GM23338 (cell line): Measurements from ENCODE around the gene NR1I2. TPM values are rescaled to one million over a fixed set of nuclear protein-coding genes. Genes with fewer than 3 reads are reported as not detected.
A peak's percentile ranks its signal among the peaks of the same experiment; 100 is the strongest.

Experiments used
- ATAC-seq: fragments of 200-7000 bp; cut with Tn5 transposase; 3 replicates; pipeline ENCODE4 v1.9.1; 2020
- DNase-seq: peaks from one replicate; pipeline ENCODE4 v3.0.0-alpha.2; 2015; ENCODE audit warnings: low spot score
- H2AFZ ChIP-seq: fragments of 200-600 bp; sonication (generic); 2 replicates; pipeline ENCODE4 v1.8.0; 2016; ENCODE audit warnings: antibody characterized with exemption, mild to moderate bottlenecking, moderate library complexity
- H3F3A ChIP-seq: fragments of 200-600 bp; sonication (generic); replicated peaks from 2 replicates; pipeline ENCODE4 v1.8.0; 2017; ENCODE audit warnings: antibody characterized with exemption, mixed run types, low read depth
- H3K27ac ChIP-seq: fragments of 200-600 bp; sonication (generic); 2 replicates; pipeline ENCODE4 v1.6.1; 2016; ENCODE audit warnings: low read depth
- H3K27me3 ChIP-seq: fragments of 200-600 bp; sonication (generic); 2 replicates; pipeline ENCODE4 v1.8.0; 2016; ENCODE audit warnings: mild to moderate bottlenecking, mixed run types, moderate library complexity; ENCODE audit not compliant: insufficient read depth
- H3K36me3 ChIP-seq: fragments of 200-600 bp; sonication (generic); 2 replicates; pipeline ENCODE4 v1.8.0; 2016; ENCODE audit warnings: mild to moderate bottlenecking; ENCODE audit not compliant: insufficient read depth
- H3K4me1 ChIP-seq: fragments of 200-600 bp; sonication (generic); 2 replicates; pipeline ENCODE4 v1.8.0; 2016; ENCODE audit warnings: mild to moderate bottlenecking, moderate library complexity; ENCODE audit not compliant: insufficient read depth
- H3K4me2 ChIP-seq: fragments of 200-600 bp; sonication (generic); 2 replicates; pipeline ENCODE4 v1.7.1; 2017; ENCODE audit warnings: mixed run types
- H3K4me3 ChIP-seq: fragments of 200-600 bp; sonication (generic); 2 replicates; pipeline ENCODE4 v1.6.1; 2016; ENCODE audit warnings: mixed run types
- H3K79me2 ChIP-seq: fragments of 200-600 bp; sonication (generic); replicated peaks from 2 replicates; pipeline ENCODE4 v1.8.0; 2017; ENCODE audit warnings: mild to moderate bottlenecking; ENCODE audit not compliant: insufficient read depth
- H3K9me2 ChIP-seq: fragments of 200-600 bp; sonication (generic); 2 replicates; pipeline ENCODE4 v1.8.0; 2017; ENCODE audit not compliant: insufficient read depth
- H4K20me1 ChIP-seq: fragments of 200-600 bp; sonication (generic); replicated peaks from 2 replicates; pipeline ENCODE4 v1.8.0; 2017; ENCODE audit warnings: mild to moderate bottlenecking; ENCODE audit not compliant: insufficient read depth
- H3K27ac Mint-ChIP-seq: 2 replicates; pipeline ENCODE4 v1.8.0; 2020; ENCODE audit warnings: inconsistent platforms, mild to moderate bottlenecking, moderate library complexity, mixed read lengths
- H3K27me3 Mint-ChIP-seq: 3 replicates; pipeline ENCODE4 v1.8.0; 2022; ENCODE audit warnings: low read depth, mild to moderate bottlenecking, moderate library complexity, mixed read lengths, inconsistent platforms; ENCODE audit not compliant: insufficient read depth, poor library complexity
- H3K36me3 Mint-ChIP-seq: 3 replicates; pipeline ENCODE4 v1.8.0; 2021; ENCODE audit warnings: low read depth, mild to moderate bottlenecking, inconsistent platforms, moderate library complexity, mixed read lengths
- H3K4me1 Mint-ChIP-seq: 3 replicates; pipeline ENCODE4 v1.8.0; 2020; ENCODE audit warnings: mild to moderate bottlenecking, inconsistent platforms, mixed read lengths
- H3K4me3 Mint-ChIP-seq: 3 replicates; pipeline ENCODE4 v1.8.0; 2021; ENCODE audit warnings: moderate library complexity, mild to moderate bottlenecking, inconsistent platforms, mixed read lengths
- H3K9me3 Mint-ChIP-seq: 3 replicates; pipeline ENCODE4 v1.8.0; 2020; ENCODE audit warnings: moderate library complexity, mild to moderate bottlenecking, inconsistent platforms, mixed read lengths
- CTCF ChIP-seq, 2 experiments: fragments of 200-600 bp in 1 of 2; sonication (generic) in 1 of 2; conservative IDR thresholded peaks; 2 replicates each; pipeline versions ENCODE4 v1.5.1 to v1.6.1; 2016 to 2017; ENCODE audit warnings: antibody characterized with exemption in 2 of 2, low read depth in 2 of 2, mild to moderate bottlenecking in 2 of 2, moderate library complexity in 1 of 2
- JUNB ChIP-seq: IDR thresholded peaks from one replicate; pipeline ENCODE4 v1.6.1; 2016; ENCODE audit warnings: antibody characterized with exemption; ENCODE audit not compliant: unreplicated experiment
- STAT1 ChIP-seq: IDR thresholded peaks from one replicate; pipeline ENCODE4 v1.6.1; 2016; ENCODE audit warnings: antibody characterized with exemption; ENCODE audit not compliant: unreplicated experiment
- ZNF462 ChIP-seq: fragments of 250-450 bp; sonication (Bioruptor Pico); IDR thresholded peaks from 2 replicates; pipeline ENCODE4 v1.5.0; 2020; ENCODE audit warnings: mild to moderate bottlenecking, moderate library complexity
- polyA plus RNA-seq: library from polyadenylated mRNA; unstranded; fragments of >200 nt; fragmentation: Nextera tagmentation; extraction: Ambion mirVana; gene quantifications from 2 replicates; pipeline ENCODE4 v1.2.1, GENCODE V29; 2016
- total RNA-seq: library from RNA; depleted of rRNA; stranded (reverse); fragments of >200 nt; shearing (Covaris generic); gene quantifications from 2 replicates; pipeline ENCODE4 v1.2.3, GENCODE V29; 2014

Gene NR1I2
- total and polyA plus RNA-seq, 2 experiments from 2014 or later = 0.89 to 4.4 TPM

- TF ChIP-seq ZNF462 (no peak), CTCF (conservative IDR thresholded peaks at IDR 0.05; ENCODE audit: low read depth in 2 of 2) (no peak)
These were observed 26.9 kb downstream of the NR1I2 start (continued) for GRCh38 chr3:119808843-119809242.

GRCh38 chr3:119809249-119810017 lies 27.5 kb downstream of the NR1I2 start:
- Histone ChIP-seq H3K79me2 (no peaks in the 10 kb centered on the region), H2AFZ (peak overlapping the region; percentile 97), H4K20me1 (no peaks in the 10 kb centered on the region), H3K9me2 (no peaks in the 10 kb centered on the region), H3F3A (no peaks in the 10 kb centered on the region), H3K4me2 (peak overlapping the region; percentile 94), H3K36me3 (no peaks in the 10 kb centered on the region), H3K4me3 (peak overlapping the region; percentile 76), H3K4me1 (peaks cover 7% of the 10 kb centered on the region; the same call in 1 of the 2 replicates), H3K27ac (no peak overlapping the region), H3K27me3 (no peaks in the 10 kb centered on the region)
- Mint-ChIP-seq H3K4me1 (peaks cover 9% of the 10 kb centered on the region; the same call in 2 of the 3 replicates), H3K4me3 (peak overlapping the region; percentile 81; the same call in 2 of the 3 replicates), H3K27me3 (peaks cover 14% of the 10 kb centered on the region), H3K9me3 (no peaks in the 10 kb centered on the region), H3K36me3 (no peaks in the 10 kb centered on the region), H3K27ac (no peak overlapping the region)
- ATAC-seq (peak; percentile 49), DNase-seq (peak; percentile 73)
- TF ChIP-seq STAT1 (no peak), JUNB (no peak)
